ENCODE data around the gene TOGARAM2. TPM values are rescaled to one million over a fixed set of nuclear protein-coding genes. Genes with fewer than 3 reads are reported as not detected.
"Not testable (repeated sequence)": the region's sequence is repeated elsewhere in the genome, so short reads cannot be mapped to it uniquely, and the experiment has no call there.

The TOGARAM2 gene
- total RNA-seq, 1 experiment from 2014 or later = 0.61 TPM

- no peak for TF ChIP-seq CTCF (IDR thresholded peaks at IDR 0.05; ENCODE audit: insufficient read depth in 1 of 2, low read depth in 1 of 2, low read length in 1 of 2, severe bottlenecking in 1 of 2, unreplicated experiment in 1 of 2)
- H3K27me3 Mint-ChIP-seq (ENCODE audit: insufficient read depth, unreplicated experiment) = no peaks in the 10 kb centered on the region
- ChIA-PET CTCF (no interaction called here), POLR2A (no interaction called here)
- peaks cover 4% of the 10 kb centered on the region; the same call in 1 of the 2 replicates for H3K9me3 ChIP-seq
- H3K27ac Mint-ChIP-seq (ENCODE audit: unreplicated experiment) = no peak overlapping the region
- no peak for DNase-seq
- H3K4me1 Mint-ChIP-seq (ENCODE audit: low read depth, unreplicated experiment) = no peaks in the 10 kb centered on the region
- H3K4me3 ChIP-seq (ENCODE audit: low read depth, low read length) = no peak overlapping the region
- intact Hi-C loops (cut with micrococcal nuclease; ENCODE audit: unreplicated experiment) = no loop called here
- H3K4me3 Mint-ChIP-seq (ENCODE audit: unreplicated experiment) = no peak overlapping the region
- H3K36me3 Mint-ChIP-seq (ENCODE audit: insufficient read depth, unreplicated experiment) = no peaks in the 10 kb centered on the region
- no peaks in the 10 kb centered on the region for H3K36me3 ChIP-seq (ENCODE audit: control insufficient read depth, insufficient read depth, low read length)
- peaks cover 11% of the 10 kb centered on the region for H3K9me3 Mint-ChIP-seq (ENCODE audit: unreplicated experiment)
- H3K27me3 ChIP-seq (replicated peaks; ENCODE audit: control insufficient read depth, insufficient read depth, low read length) = no peaks in the 10 kb centered on the region
- BruUV-seq (replicated peaks) = no TSS peak
- no peaks in the 10 kb centered on the region for H3K4me1 ChIP-seq
These were observed 103.5 kb downstream of the TOGARAM2 start for GRCh38 chr2:29084554-29084953.

- H3K4me1 ChIP-seq; H3K4me1 Mint-ChIP-seq (ENCODE audit: low read depth, unreplicated experiment); H3K4me3 Mint-ChIP-seq (ENCODE audit: unreplicated experiment); H3K9me3 Mint-ChIP-seq (ENCODE audit: unreplicated experiment); H3K4me3 ChIP-seq (ENCODE audit: low read depth, low read length); H3K9me3 ChIP-seq; POLR2A ChIA-PET; H3K27ac Mint-ChIP-seq (ENCODE audit: unreplicated experiment); H3K27me3 ChIP-seq (replicated peaks; ENCODE audit: control insufficient read depth, insufficient read depth, low read length); DNase-seq; BruUV-seq (replicated peaks); H3K36me3 Mint-ChIP-seq (ENCODE audit: insufficient read depth, unreplicated experiment); H3K27me3 Mint-ChIP-seq (ENCODE audit: insufficient read depth, unreplicated experiment); H3K36me3 ChIP-seq (ENCODE audit: control insufficient read depth, insufficient read depth, low read length); CTCF ChIA-PET; intact Hi-C loops (cut with micrococcal nuclease; ENCODE audit: unreplicated experiment): not testable (repeated sequence)
These were observed 109.2 kb downstream of the TOGARAM2 start for GRCh38 chr2:29090311-29090710.

GRCh38 chr2:29096969-29097368 is 115.9 kb downstream of the TOGARAM2 start:
- intact Hi-C loops (cut with micrococcal nuclease; ENCODE audit: unreplicated experiment) = no loop called here
- peaks cover 11% of the 10 kb centered on the region for H3K9me3 Mint-ChIP-seq (ENCODE audit: unreplicated experiment)
- no peak overlapping the region for H3K4me3 Mint-ChIP-seq (ENCODE audit: unreplicated experiment)
- no peak for DNase-seq
- Histone ChIP-seq H3K36me3 (ENCODE audit: control insufficient read depth, insufficient read depth, low read length) (no peaks in the 10 kb centered on the region), H3K27me3 (replicated peaks; ENCODE audit: control insufficient read depth, insufficient read depth, low read length) (no peaks in the 10 kb centered on the region; the same call in 1 of the 2 replicates), H3K4me3 (ENCODE audit: low read depth, low read length) (no peak overlapping the region), H3K4me1 (no peaks in the 10 kb centered on the region), H3K9me3 (peaks cover 4% of the 10 kb centered on the region)
- BruUV-seq (replicated peaks) = no TSS peak
- no peak overlapping the region for H3K27ac Mint-ChIP-seq (ENCODE audit: unreplicated experiment)
- H3K36me3 Mint-ChIP-seq (ENCODE audit: insufficient read depth, unreplicated experiment) = no peaks in the 10 kb centered on the region
- ChIA-PET POLR2A (no interaction called here), CTCF (no interaction called here)
- TF ChIP-seq CTCF (IDR thresholded peaks at IDR 0.05; ENCODE audit: insufficient read depth in 1 of 2, low read depth in 1 of 2, low read length in 1 of 2, severe bottlenecking in 1 of 2, unreplicated experiment in 1 of 2) = no peak
- H3K4me1 Mint-ChIP-seq (ENCODE audit: low read depth, unreplicated experiment) = peaks cover 7% of the 10 kb centered on the region
- no peaks in the 10 kb centered on the region for H3K27me3 Mint-ChIP-seq (ENCODE audit: insufficient read depth, unreplicated experiment)

GRCh38 chr2:29097569-29097968 is 116.5 kb downstream of the TOGARAM2 start:
- H3K4me3 ChIP-seq (ENCODE audit: low read depth, low read length) = no peak overlapping the region
- BruUV-seq (replicated peaks) = no TSS peak
- no peaks in the 10 kb centered on the region for H3K4me1 ChIP-seq
- Mint-ChIP-seq H3K9me3 (ENCODE audit: unreplicated experiment) (peaks cover 11% of the 10 kb centered on the region), H3K27ac (ENCODE audit: unreplicated experiment) (no peak overlapping the region), H3K4me3 (ENCODE audit: unreplicated experiment) (no peak overlapping the region), H3K27me3 (ENCODE audit: insufficient read depth, unreplicated experiment) (no peaks in the 10 kb centered on the region), H3K36me3 (ENCODE audit: insufficient read depth, unreplicated experiment) (no peaks in the 10 kb centered on the region), H3K4me1 (ENCODE audit: low read depth, unreplicated experiment) (peaks cover 7% of the 10 kb centered on the region)
- H3K36me3 ChIP-seq (ENCODE audit: control insufficient read depth, insufficient read depth, low read length) = no peaks in the 10 kb centered on the region
- peaks cover 4% of the 10 kb centered on the region for H3K9me3 ChIP-seq
- ChIA-PET CTCF (no interaction called here), POLR2A (no interaction called here)
- no peaks in the 10 kb centered on the region; the same call in 1 of the 2 replicates for H3K27me3 ChIP-seq (replicated peaks; ENCODE audit: control insufficient read depth, insufficient read depth, low read length)
- intact Hi-C loops (cut with micrococcal nuclease; ENCODE audit: unreplicated experiment) = no loop called here
- no peak for TF ChIP-seq CTCF (IDR thresholded peaks at IDR 0.05; ENCODE audit: insufficient read depth in 1 of 2, low read depth in 1 of 2, low read length in 1 of 2, severe bottlenecking in 1 of 2, unreplicated experiment in 1 of 2)
- no peak for DNase-seq
